CD1c-positive myeloid dendritic cell (primary cell): Measurements from ENCODE around the gene PTGES3.
"Not testable (repeated sequence)": the region's sequence is repeated elsewhere in the genome, so short reads cannot be mapped to it uniquely, and the experiment has no call there.

Source experiments
- DNase-seq: peaks from one replicate; pipeline ENCODE4 v3.0.0-alpha.2; 2016; ENCODE audit errors: extremely low spot score

The PTGES3 gene

GRCh38 chr12:56688129-56688845 is at the start of gene PTGES3:
PTGES3 (minus strand) TSS chr12:56688284; CDS start chr12:56687999, 285 bp downstream.
- DNase-seq: peak; percentile 99

DNA sequence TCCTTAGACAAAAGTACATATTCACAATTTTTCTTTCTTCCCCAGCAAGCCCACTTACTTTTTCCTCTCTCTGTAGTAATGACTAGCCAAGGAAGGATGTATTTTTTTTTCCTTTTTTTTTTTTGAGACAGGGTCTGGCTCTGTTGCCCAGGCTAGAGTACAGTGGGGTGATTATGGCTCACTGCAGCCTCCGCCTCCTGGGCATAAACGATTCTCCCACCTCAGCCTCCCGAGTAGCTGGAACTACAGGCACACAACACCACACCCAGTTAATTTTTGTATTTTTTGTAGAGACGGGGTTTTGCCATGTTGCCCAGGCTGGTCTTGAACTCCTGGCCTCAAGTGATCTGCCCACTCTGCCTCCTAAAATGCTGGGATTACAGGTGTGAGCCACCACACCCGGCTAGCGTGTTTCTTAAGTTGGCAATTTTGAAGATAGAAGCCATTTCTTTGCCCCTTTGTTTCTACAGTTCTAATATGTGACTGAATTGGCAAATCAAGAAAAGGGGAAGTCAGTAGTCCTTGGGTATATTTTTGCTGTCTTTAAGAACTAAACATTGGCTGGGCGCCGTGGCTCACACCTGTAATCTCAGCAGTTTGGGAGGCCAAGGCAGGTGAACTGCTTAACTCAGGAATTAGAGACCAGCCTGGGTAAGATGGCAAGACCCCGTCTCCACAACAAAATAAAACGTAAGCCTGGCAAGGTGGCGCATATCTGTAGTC is 40.2 kb upstream of the PTGES3 start:
- no peak for DNase-seq

DNA sequence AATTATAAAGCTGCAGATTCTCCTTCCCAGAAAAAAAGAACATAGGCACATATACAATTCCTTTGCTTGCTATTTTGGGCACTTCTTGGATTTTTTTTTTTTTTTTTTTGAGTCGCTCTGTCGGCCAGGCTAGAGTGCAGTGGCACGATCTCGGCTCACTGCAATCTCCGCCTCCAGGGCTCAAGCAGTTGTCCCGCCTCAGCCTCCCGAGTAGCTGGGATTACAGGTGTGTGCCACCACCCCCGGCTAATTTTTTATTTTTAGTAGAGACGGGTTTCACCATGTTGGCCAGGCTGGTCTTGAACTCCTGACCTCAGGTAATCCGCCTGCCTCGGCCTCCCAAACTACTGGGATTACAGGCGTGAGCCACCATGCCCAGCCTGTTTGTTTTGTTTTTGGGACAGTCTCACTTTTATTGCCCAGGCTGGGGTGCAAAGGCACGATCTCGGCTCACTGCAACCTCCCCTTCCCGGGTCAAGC is 38.2 kb upstream of the PTGES3 start:
- not testable (repeated sequence) for DNase-seq

DNA sequence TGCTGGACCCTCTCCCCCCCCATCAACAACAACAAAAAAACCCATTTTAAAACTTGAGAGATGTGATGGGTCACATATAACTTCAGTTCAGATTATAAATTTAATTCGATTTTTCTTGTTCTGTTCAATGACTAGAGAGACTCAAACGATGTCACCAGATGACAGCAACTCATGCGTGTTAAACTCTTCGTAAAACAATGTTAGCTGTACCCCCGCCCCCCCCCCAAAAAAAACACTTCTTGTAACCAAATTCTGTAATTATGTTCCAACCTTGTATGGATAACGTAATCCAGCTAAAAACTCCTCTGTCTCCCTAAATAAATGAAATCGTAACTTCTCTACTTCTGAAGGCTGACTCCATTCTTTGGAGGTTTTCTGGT is 37.6 kb upstream of the PTGES3 start:
- DNase-seq: no peak

DNA sequence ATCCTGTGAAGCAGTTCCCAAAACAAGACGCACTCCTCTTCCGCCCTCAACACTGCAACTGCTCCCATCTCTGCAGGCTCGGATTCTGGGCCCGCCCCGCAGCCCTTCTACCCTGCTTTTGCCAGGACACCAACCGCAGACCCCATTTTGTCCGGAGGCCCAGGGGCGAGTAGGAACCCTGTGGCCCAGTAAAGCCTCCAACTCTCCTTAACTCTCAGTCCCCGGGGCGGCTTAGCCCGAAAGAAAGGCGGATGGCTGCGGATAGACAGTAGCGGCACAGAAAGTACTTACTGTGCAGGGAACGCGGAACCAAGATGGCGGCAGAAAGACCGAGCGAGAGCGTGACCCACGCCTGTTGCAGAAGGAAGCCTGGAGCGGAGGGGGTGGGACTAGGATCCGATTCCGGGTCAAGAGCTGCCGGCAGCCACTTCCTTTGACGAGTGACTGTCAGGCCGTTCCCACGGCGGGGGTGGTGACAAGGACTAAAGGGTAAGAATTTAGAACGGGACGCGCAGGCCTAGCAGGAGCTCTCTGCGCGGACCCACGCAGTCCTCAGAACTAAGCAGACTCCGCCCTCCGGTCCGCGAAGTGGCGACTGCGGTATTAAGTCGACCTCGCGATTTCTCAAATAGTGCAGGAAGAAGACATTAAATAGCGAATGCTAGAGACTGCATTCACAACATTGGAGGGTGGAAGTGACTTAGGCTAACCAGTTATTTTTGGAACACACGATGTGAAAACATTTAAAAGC is 37.1 kb upstream of the PTGES3 start, which contains the start of gene NACA:
TSS of gene NACA (minus strand) at position 328 of the 751 bp plus-strand sequence. CDS start 778 bp downstream, outside the sequence.
- DNase-seq: peak; percentile 99

GRCh38 chr12:56724701-56724971 is 36.6 kb upstream of the PTGES3 start:
- no peak for DNase-seq

GRCh38 chr12:56723889-56724700 is 36.0 kb upstream of the PTGES3 start:
- peak; percentile 25 for DNase-seq

DNA sequence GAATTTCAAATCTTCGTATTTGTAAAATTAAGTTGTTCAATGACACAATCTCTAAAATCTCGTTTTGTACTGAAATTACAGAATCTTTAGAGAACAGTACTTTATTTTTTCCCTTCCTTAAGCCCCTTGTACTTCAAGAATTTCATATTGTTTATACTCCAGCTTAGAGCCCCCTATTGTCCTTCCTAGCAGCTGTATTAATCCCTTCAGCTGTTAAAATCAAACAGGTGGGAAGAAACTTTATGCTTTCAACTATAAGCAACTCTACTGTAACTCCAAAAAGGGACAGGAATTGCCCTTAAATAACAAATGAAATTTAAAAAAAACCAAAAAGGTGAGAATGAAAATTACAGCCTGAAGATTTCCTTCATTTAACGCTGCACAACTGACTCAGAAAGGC is 35.3 kb upstream of the PTGES3 start:
- no peak for DNase-seq

DNA sequence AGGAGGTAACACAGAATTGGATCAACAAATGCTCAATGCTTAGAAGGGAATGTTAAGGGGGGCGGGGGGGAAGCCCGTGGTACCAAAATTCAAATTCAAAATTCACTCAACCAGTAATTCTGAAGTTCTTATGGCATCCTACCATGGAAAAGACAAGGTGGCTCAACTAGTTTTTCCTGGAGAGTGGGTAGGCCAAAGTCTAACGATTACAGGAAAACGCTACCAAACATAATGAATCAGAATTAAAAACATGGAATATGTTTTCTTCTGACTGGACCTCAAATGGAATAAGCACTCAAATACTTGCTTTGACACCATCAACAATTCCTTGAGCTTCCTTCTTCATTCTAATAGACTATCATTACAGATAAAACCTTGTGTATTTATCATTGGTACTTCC is 34.7 kb upstream of the PTGES3 start:
- peak; percentile 19 for DNase-seq

DNA sequence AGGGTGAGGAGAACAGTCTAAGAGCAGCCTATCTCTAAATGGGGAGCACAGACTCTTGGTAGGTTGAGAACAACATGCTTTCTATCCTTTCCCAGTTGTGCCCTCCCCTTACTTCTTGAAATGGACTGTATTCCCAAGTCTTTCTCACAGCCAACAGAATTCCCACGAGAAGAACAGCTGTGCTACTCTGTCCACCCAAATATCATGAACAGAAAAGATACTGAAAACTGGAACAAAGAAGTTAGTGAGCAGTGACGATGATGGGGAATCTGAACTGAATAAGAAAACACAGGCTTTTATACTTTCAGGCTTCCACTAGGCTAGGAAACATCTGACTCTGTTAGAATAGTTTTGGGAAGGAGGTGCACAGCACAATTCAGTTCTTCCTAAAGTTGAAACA is 33.6 kb upstream of the PTGES3 start:
- DNase-seq: no peak

DNA sequence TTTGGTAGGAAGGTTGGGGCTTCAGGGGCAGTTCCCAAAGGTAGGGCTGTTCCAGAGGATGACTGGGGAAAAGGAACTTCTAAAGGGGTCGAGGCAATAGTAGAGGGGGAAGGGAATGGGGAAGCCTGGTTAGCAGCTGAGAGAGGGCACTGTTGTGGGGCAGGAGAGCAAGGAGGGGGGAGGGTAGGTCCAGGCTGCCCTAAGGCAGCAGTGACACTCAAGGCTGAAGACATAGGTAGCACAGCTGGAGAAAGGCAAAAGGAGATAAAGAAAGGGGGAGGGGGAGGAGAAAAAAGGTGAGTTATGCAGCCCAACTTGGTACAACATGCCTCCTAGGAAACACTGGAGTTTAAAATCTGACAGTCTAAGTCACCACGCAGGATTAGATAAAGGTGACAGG is 33.1 kb upstream of the PTGES3 start:
- DNase-seq: no peak

DNA sequence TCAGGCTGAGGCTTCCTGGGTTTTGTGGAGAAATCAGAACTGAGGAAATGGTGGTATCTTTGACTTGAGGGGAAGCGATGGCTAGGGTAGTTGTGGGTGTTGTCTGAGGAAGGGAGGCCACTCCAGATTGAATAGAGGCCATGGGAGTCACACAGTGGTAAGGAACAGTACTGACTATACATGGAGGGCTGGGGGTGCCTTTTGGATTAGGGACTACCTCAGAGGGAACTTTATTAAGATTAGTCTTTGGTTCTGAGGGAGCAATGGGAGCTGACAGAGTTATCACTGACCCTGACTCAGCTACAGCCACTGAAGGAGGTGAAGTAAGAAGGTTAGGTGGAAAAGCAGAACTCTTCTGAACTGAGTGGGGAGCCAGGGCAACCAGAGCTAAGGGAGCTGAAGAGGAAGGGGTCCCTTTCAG is 32.7 kb upstream of the PTGES3 start:
- DNase-seq: peak; percentile 68

- DNase-seq: no peak
These were observed 31.0 kb upstream of the PTGES3 start for GRCh38 chr12:56719056-56719455.

- no peak for DNase-seq
These were observed 30.6 kb upstream of the PTGES3 start for GRCh38 chr12:56718636-56719035.

DNA sequence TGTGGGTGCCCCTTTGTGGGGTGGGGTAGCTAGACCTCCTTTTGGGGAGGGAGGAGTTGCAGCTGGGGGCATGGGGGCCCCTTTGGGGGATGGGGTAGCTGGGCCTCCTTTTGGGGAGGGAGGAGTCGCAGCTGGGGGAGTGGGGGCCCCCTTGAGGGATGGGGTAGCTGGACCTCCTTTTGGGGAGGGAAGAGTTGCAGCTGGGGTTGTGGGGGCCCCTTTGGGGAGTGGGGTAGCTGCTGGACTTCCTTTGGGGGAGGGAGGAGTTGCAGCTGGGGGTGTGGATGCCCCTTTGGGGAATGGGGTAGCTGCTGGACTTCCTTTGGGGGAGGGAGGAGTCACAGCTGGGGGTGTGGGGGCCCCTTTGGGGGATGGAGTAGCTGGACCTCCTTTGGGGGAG is 30.1 kb upstream of the PTGES3 start:
- no peak for DNase-seq

DNA sequence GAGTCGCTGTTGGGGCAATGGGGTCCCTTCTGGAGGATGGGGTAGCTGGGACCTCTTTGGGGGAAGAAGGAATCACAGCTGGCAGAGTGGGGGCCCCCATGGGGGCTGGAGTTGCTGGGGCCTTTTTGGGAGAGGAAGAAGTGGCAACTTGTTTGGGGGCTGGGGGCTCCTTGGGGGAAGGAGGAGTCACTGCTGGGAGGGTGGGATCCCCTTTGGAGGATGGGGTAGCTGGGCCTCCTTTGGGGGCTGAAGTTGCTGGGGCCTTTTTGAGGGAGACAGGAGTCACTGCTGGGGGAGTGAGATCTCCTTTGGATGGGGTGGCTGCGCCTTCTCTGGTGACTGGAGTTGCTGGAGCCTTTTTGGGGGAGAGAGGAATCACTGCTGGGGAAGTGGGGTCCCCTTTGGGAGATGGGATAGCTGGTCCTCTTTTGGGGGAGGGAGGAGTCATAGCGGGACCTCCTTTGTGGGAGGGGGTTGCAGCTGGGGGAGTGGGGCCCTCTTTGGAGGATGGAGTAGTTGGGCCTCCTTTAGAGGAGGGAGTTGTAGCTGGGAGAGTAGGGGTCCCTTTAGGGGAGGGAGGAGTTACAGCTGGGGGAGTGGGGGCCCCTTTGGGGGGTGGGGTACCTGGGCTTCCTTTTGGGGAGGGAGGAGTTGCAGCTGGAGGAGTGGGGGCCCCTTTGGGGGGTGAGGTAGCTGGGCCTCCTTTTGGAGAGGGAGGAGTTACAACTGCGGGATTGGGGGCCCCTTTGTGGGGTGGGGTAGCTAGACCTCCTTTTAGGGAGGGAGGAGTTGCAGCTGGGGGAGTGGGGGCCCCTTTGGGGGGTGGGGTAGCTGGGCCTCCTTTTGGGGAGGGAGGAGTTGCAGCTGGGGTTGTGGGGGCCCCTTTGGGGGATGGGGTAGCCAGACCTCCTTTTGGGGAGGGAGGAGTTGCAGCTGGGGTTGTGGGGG is 29.1 kb upstream of the PTGES3 start:
- DNase-seq: no peak

- no peak for DNase-seq
These were observed 28.4 kb upstream of the PTGES3 start for GRCh38 chr12:56716458-56716857.

GRCh38 chr12:56715798-56716197 is 27.7 kb upstream of the PTGES3 start:
- no peak for DNase-seq

DNA sequence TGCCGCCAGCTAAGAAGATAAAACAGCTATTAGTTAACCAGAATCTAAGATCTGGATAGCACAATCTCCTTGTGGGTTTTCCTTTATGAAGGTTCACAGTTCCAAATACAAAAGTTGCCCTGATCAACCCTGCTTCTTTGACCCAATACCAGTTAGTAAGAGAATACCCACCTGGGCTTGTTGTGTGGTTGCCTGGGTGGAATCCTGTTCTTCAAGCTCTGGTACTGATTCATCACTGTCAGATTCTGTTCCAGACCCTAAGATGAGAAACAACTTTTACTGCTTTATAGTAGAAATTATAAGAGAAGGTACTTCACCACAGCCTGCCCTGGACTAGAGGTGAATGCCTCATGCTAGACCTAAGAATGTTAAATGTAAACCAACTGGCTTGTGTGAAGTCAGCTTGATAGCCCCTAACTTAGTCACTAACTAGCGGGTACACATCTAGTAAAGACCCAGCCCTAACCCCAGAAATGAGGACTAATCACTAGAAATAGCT is 26.4 kb upstream of the PTGES3 start:
- DNase-seq: no peak

DNA sequence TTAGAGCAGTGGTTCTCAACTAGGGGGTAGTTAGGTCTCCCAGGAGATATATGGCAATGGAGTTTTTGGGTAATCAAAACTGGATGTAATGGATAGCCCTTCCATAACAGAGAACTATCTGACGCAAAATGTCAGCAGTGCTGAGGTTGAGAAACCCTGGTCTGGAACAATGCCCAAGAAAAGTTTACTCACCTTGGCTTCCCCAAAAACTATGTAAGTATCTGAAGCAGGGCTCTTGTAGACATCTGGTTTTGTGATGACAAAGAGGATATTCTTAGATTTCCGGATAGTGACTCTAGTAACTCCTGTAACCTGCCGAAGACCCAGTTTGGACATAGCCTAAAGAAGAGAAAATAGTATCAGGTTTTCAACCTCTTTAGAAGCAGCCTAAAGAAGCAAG is 25.3 kb upstream of the PTGES3 start:
- no peak for DNase-seq
